Stimulated activated CD4-positive, alpha-beta T cell treated with anti-CD3 and anti-CD28 coated beads, TNF-alpha, amount 100 ng/mL, for 48 hours (primary cell): ENCODE results near the gene HSPA4.
"Not testable (repeated sequence)": the region's sequence is repeated elsewhere in the genome, so short reads cannot be mapped to it uniquely, and the experiment has no call there.

Experiments used
- DNase-seq, 3 donors: peaks; one replicate each; pipeline ENCODE4 v3.0.0-alpha.2; 2020; ENCODE audit warnings: low read depth in 3 of 3

The HSPA4 gene

GRCh38 chr5:133123297-133123696 is 71.5 kb downstream of the HSPA4 start:
- no peak for DNase-seq

- no peak for DNase-seq
These were observed 73.1 kb downstream of the HSPA4 start for GRCh38 chr5:133124891-133125290.

GRCh38 chr5:133128066-133128465 is 76.3 kb downstream of the HSPA4 start:
- no peak for DNase-seq

- DNase-seq, result no peak
These were observed 77.5 kb downstream of the HSPA4 start for GRCh38 chr5:133129289-133129688.

- DNase-seq, result no peak
These were observed 78.1 kb downstream of the HSPA4 start for GRCh38 chr5:133129950-133130349.

- no peak for DNase-seq
These were observed 78.7 kb downstream of the HSPA4 start for GRCh38 chr5:133130387-133131118.

- no peak for DNase-seq
These were observed 80.9 kb downstream of the HSPA4 start for GRCh38 chr5:133132717-133133116.

- DNase-seq, result not testable (repeated sequence)
These were observed 81.4 kb downstream of the HSPA4 start for GRCh38 chr5:133133241-133133640.

GRCh38 chr5:133136890-133137289 is 85.1 kb downstream of the HSPA4 start:
- DNase-seq, result not testable (repeated sequence)

- no peak for DNase-seq
These were observed 88.5 kb downstream of the HSPA4 start for GRCh38 chr5:133140311-133140710.

- no peak for DNase-seq
These were observed 89.9 kb downstream of the HSPA4 start for GRCh38 chr5:133141746-133142145.

- no peak for DNase-seq
These were observed 91.0 kb downstream of the HSPA4 start for GRCh38 chr5:133142782-133143181.

- no peak for DNase-seq
These were observed 92.6 kb downstream of the HSPA4 start for GRCh38 chr5:133144245-133144981.

GRCh38 chr5:133145436-133146170 is 93.8 kb downstream of the HSPA4 start:
- no peak for DNase-seq

- no peak for DNase-seq
These were observed 95.6 kb downstream of the HSPA4 start for GRCh38 chr5:133147411-133147810.

- DNase-seq, result no peak
These were observed 96.2 kb downstream of the HSPA4 start for GRCh38 chr5:133147815-133148567.

- DNase-seq, result no peak
These were observed 97.5 kb downstream of the HSPA4 start for GRCh38 chr5:133149345-133149744.

- DNase-seq, result no peak
These were observed 99.2 kb downstream of the HSPA4 start for GRCh38 chr5:133150909-133151544.

GRCh38 chr5:133154274-133155075 is 102.7 kb downstream of the HSPA4 start:
- no peak for DNase-seq

GRCh38 chr5:133155326-133155969 is 103.6 kb downstream of the HSPA4 start:
- no peak for DNase-seq
